HCT116 (cell line): ENCODE results near the gene ABCB6. TPM values are rescaled to one million over a fixed set of nuclear protein-coding genes. Genes with fewer than 3 reads are reported as not detected.

ENCODE experiments used
- ATF3 ChIP-seq: IDR thresholded peaks from 2 replicates; pipeline ENCODE4 v1.6.1; 2012
- CBX3 ChIP-seq: IDR thresholded peaks from 2 replicates; pipeline ENCODE4 v1.6.1; 2012; ENCODE audit warnings: low read depth
- CEBPB ChIP-seq: IDR thresholded peaks from 2 replicates; pipeline ENCODE4 v1.6.1; 2012; ENCODE audit warnings: low read depth
- CTCF ChIP-seq, 3 experiments: fragments of 200-600 bp in 1 of 3; sonication (generic) in 1 of 3; IDR thresholded peaks in 2 of 3; conservative IDR thresholded peaks in 1 of 3; 2 replicates each; pipeline ENCODE4 v1.5.1; 2012 to 2017; ENCODE audit warnings: low read depth in 2 of 3, low read length in 2 of 3, antibody characterized with exemption in 1 of 3, borderline replicate concordance in 1 of 3, control low read depth in 1 of 3, mild to moderate bottlenecking in 1 of 3, mixed read lengths in 1 of 3, mixed run types in 1 of 3, moderate library complexity in 1 of 3; ENCODE audit not compliant: insufficient read depth in 1 of 3
- EGR1 ChIP-seq: IDR thresholded peaks from 2 replicates; pipeline ENCODE4 v1.6.1; 2012; ENCODE audit warnings: low read depth
- ELF1 ChIP-seq: IDR thresholded peaks from 2 replicates; pipeline ENCODE4 v1.6.1; 2012; ENCODE audit warnings: low read depth, borderline replicate concordance
- EZH2phosphoT487 ChIP-seq: fragments of 200-600 bp; IDR thresholded peaks from 2 replicates; pipeline ENCODE4 v1.6.1; 2018; ENCODE audit warnings: antibody characterized with exemption, borderline replicate concordance
- FOSL1 ChIP-seq: IDR thresholded peaks from 2 replicates; pipeline ENCODE4 v1.6.1; 2012; ENCODE audit warnings: low read depth
- MAX ChIP-seq: IDR thresholded peaks from 2 replicates; pipeline ENCODE4 v1.6.1; 2012
- POLR2A ChIP-seq: IDR thresholded peaks from 2 replicates; pipeline ENCODE4 v1.7.0; 2011; ENCODE audit warnings: borderline replicate concordance; ENCODE audit not compliant: insufficient read depth, insufficient read length; ENCODE audit errors: extremely low read depth
- POLR2AphosphoS5 ChIP-seq: IDR thresholded peaks from 2 replicates; pipeline ENCODE4 v1.6.1; 2011; ENCODE audit warnings: mild to moderate bottlenecking, low read depth, low read length, moderate library complexity
- SIN3A ChIP-seq: IDR thresholded peaks from 2 replicates; pipeline ENCODE4 v1.6.1; 2012; ENCODE audit warnings: low read depth
- SRF ChIP-seq: IDR thresholded peaks from 2 replicates; pipeline ENCODE4 v1.6.1; 2012; ENCODE audit warnings: low read depth
- ZFX ChIP-seq: fragments of 450-650 bp; IDR thresholded peaks from 2 replicates; pipeline ENCODE4 v1.6.1; 2017
- ZNF274 ChIP-seq: fragments of 200-500 bp; sonication (Bioruptor generic); IDR thresholded peaks from 2 replicates; pipeline ENCODE4 v1.6.1; 2014; ENCODE audit warnings: mild to moderate bottlenecking, low read depth, low read length, inconsistent platforms
- total RNA-seq: library from RNA; stranded (reverse); gene quantifications from one replicate; pipeline ENCODE4 v1.2.1, GENCODE V29; 2021; ENCODE audit not compliant: unreplicated experiment

Gene ABCB6
- total RNA-seq, 1 experiment from 2014 or later, result 24.5 TPM

GRCh38 chr2:219229305-219230058 is 10.7 kb upstream of the ABCB6 start, which contains the start of the genes ANKZF1 and ATG9A (continued):
- TF ChIP-seq POLR2AphosphoS5 (peak; percentile 95), FOSL1 (no peak), ELF1 (no peak), CTCF (IDR thresholded peaks at IDR 0.05 in 2 of 3, conservative IDR thresholded peaks at IDR 0.05 in 1 of 3; ENCODE audit: borderline replicate concordance in 1 of 3, insufficient read depth in 1 of 3, low read depth in 2 of 3, low read length in 2 of 3) (no peak), ZFX (peak; percentile 91), POLR2A (peak; percentile 78), SIN3A (peak; percentile 97), SRF (no peak), ZNF274 (no peak), MAX (peak; percentile 77), ATF3 (no peak), EZH2phosphoT487 (no peak), CEBPB (no peak), CBX3 (no peak), EGR1 (peak; percentile 85)
